ENCODE measurements around the gene GNG4. TPM values are rescaled to one million over a fixed set of nuclear protein-coding genes. Genes with fewer than 3 reads are reported as not detected.

GNG4 gene
- total and polyA plus RNA-seq, 2 experiments from 2014 or later: 0.32 to 1.2 TPM

- no peak overlapping the region for H3K4me3 ChIP-seq
- no peak overlapping the region for H2AFZ ChIP-seq
- H3K9me3 ChIP-seq (ENCODE audit: low read depth): no peaks in the 10 kb centered on the region
- H3K27ac ChIP-seq: no peak overlapping the region
- H3F3A ChIP-seq (ENCODE audit: insufficient read depth): 0 out of 2 replicates have a peak, but pooled peaks cover 2% of the 10 kb centered on the region
- H4K20me1 ChIP-seq (ENCODE audit: insufficient read depth): no peaks in the 10 kb centered on the region
- H3K4me1 ChIP-seq (ENCODE audit: insufficient read depth): peaks cover 4% of the 10 kb centered on the region; the same call in 1 of the 2 replicates
- H3K9me2 ChIP-seq (ENCODE audit: insufficient read depth): no peaks in the 10 kb centered on the region
- H3K79me2 ChIP-seq (ENCODE audit: insufficient read depth): no peaks in the 10 kb centered on the region
- WGBS, 2 experiments (ENCODE audit: low coverage in 1 of 2, low lambda C conversion rate in 2 of 2, missing lambda C conversion rate in 2 of 2): 69 to 72% methylated on average over 10 of the region's 10 CpGs
- H3K9ac ChIP-seq: no peak overlapping the region
- H3K4me2 ChIP-seq (ENCODE audit: unreplicated experiment): no peak overlapping the region
- no peak for DNase-seq
- H3K36me3 ChIP-seq (ENCODE audit: low read depth): no peaks in the 10 kb centered on the region
- peaks cover 13% of the 10 kb centered on the region for H3K27me3 ChIP-seq (replicated peaks; ENCODE audit: insufficient read depth)
- no peak for TF ChIP-seq EZH2phosphoT487 (IDR thresholded peaks at IDR 0.05; ENCODE audit: insufficient read depth, low read depth)
- TF ChIP-seq EZH2 (IDR thresholded peaks at IDR 0.05; ENCODE audit: insufficient read depth, poor library complexity, severe bottlenecking): no peak
- in situ Hi-C loops (cut with MboI): no loop called here
Measured at GRCh38 chr1:235637756-235638534, 11.6 kb downstream of the GNG4 start.

- WGBS, 2 experiments (ENCODE audit: low coverage in 1 of 2, low lambda C conversion rate in 2 of 2, missing lambda C conversion rate in 2 of 2): 67 to 72% methylated on average over 11 to 12 of the region's 12 CpGs
- H3K4me1 ChIP-seq (ENCODE audit: insufficient read depth): peaks cover 14% of the 10 kb centered on the region
- TF ChIP-seq EZH2phosphoT487 (IDR thresholded peaks at IDR 0.05; ENCODE audit: insufficient read depth, low read depth): no peak
- TF ChIP-seq EZH2 (IDR thresholded peaks at IDR 0.05; ENCODE audit: insufficient read depth, poor library complexity, severe bottlenecking): no peak
- no peaks in the 10 kb centered on the region for H3K9me3 ChIP-seq (ENCODE audit: low read depth)
- in situ Hi-C loops (cut with MboI): no loop called here
- DNase-seq: no peak
- no peaks in the 10 kb centered on the region for H3K9me2 ChIP-seq (ENCODE audit: insufficient read depth)
- no peaks in the 10 kb centered on the region for H3K36me3 ChIP-seq (ENCODE audit: low read depth)
- no peak overlapping the region for H3K4me2 ChIP-seq (ENCODE audit: unreplicated experiment)
- no peak overlapping the region for H3K9ac ChIP-seq
- H2AFZ ChIP-seq: no peak overlapping the region
- no peaks in the 10 kb centered on the region for H4K20me1 ChIP-seq (ENCODE audit: insufficient read depth)
- H3K27ac ChIP-seq: no peak overlapping the region
- H3K27me3 ChIP-seq (replicated peaks; ENCODE audit: insufficient read depth): peaks cover 13% of the 10 kb centered on the region
- H3F3A ChIP-seq (ENCODE audit: insufficient read depth): peaks cover 12% of the 10 kb centered on the region; the same call in 1 of the 2 replicates
- no peak overlapping the region for H3K4me3 ChIP-seq
- H3K79me2 ChIP-seq (ENCODE audit: insufficient read depth): no peaks in the 10 kb centered on the region
Measured at GRCh38 chr1:235635938-235636662, 13.5 kb downstream of the GNG4 start.

- H3K36me3 ChIP-seq (ENCODE audit: low read depth): no peaks in the 10 kb centered on the region
- H3K9me3 ChIP-seq (ENCODE audit: low read depth): no peaks in the 10 kb centered on the region
- no peaks in the 10 kb centered on the region for H3K79me2 ChIP-seq (ENCODE audit: insufficient read depth)
- DNase-seq: peak; percentile 80
- H3K4me3 ChIP-seq: peak overlapping the region; percentile 78
- H2AFZ ChIP-seq: peak overlapping the region; percentile 82
- no peaks in the 10 kb centered on the region for H4K20me1 ChIP-seq (ENCODE audit: insufficient read depth)
- 1 to 2% methylated on average over 14 of the region's 14 CpGs for WGBS, 2 experiments (ENCODE audit: low coverage in 1 of 2, low lambda C conversion rate in 2 of 2, missing lambda C conversion rate in 2 of 2)
- peaks cover 12% of the 10 kb centered on the region; the same call in 1 of the 2 replicates for H3F3A ChIP-seq (ENCODE audit: insufficient read depth)
- in situ Hi-C loops (cut with MboI): no loop called here
- no peaks in the 10 kb centered on the region for H3K9me2 ChIP-seq (ENCODE audit: insufficient read depth)
- peak overlapping the region; percentile 64 for H3K9ac ChIP-seq
- TF ChIP-seq EZH2phosphoT487 (IDR thresholded peaks at IDR 0.05; ENCODE audit: insufficient read depth, low read depth) (no peak), EZH2 (IDR thresholded peaks at IDR 0.05; ENCODE audit: insufficient read depth, poor library complexity, severe bottlenecking) (no peak)
- H3K27me3 ChIP-seq (replicated peaks; ENCODE audit: insufficient read depth): 0 out of 2 replicates have a peak, but pooled peaks cover 5% of the 10 kb centered on the region
- H3K27ac ChIP-seq: peak overlapping the region; percentile 49
- H3K4me2 ChIP-seq (ENCODE audit: unreplicated experiment): peak overlapping the region; percentile 96
- H3K4me1 ChIP-seq (ENCODE audit: insufficient read depth): peaks cover 14% of the 10 kb centered on the region
Measured at GRCh38 chr1:235632506-235633401, 16.8 kb downstream of the GNG4 start.

- WGBS, 2 experiments (ENCODE audit: low coverage in 1 of 2, low lambda C conversion rate in 2 of 2, missing lambda C conversion rate in 2 of 2): 89% methylated on average over 7 of the region's 7 CpGs
Measured at GRCh38 chr1:235631816-235632215, 17.8 kb downstream of the GNG4 start.

More at GRCh38 chr1:235631816-235632215, 17.8 kb downstream of the GNG4 start:
- Histone ChIP-seq H3K36me3 (ENCODE audit: low read depth) (no peaks in the 10 kb centered on the region), H2AFZ (peak overlapping the region; percentile 82; the same call in 1 of the 2 replicates), H3K79me2 (ENCODE audit: insufficient read depth) (no peaks in the 10 kb centered on the region), H3K9me2 (ENCODE audit: insufficient read depth) (no peaks in the 10 kb centered on the region), H3K27me3 (replicated peaks; ENCODE audit: insufficient read depth) (0 out of 2 replicates have a peak, but pooled peaks cover 5% of the 10 kb centered on the region), H3K9me3 (ENCODE audit: low read depth) (no peaks in the 10 kb centered on the region), H3F3A (ENCODE audit: insufficient read depth) (peaks cover 12% of the 10 kb centered on the region; the same call in 1 of the 2 replicates), H3K9ac (no peak overlapping the region), H4K20me1 (ENCODE audit: insufficient read depth) (no peaks in the 10 kb centered on the region), H3K4me3 (0 out of 2 replicates have a peak overlapping the region, but pooled peaks have one; percentile 78), H3K4me2 (ENCODE audit: unreplicated experiment) (peak overlapping the region; percentile 96), H3K27ac (peak overlapping the region; percentile 49; the same call in 1 of the 2 replicates), H3K4me1 (ENCODE audit: insufficient read depth) (peaks cover 14% of the 10 kb centered on the region)
- in situ Hi-C loops (cut with MboI): no loop called here
- DNase-seq: no peak
- TF ChIP-seq EZH2 (IDR thresholded peaks at IDR 0.05; ENCODE audit: insufficient read depth, poor library complexity, severe bottlenecking) (no peak), EZH2phosphoT487 (IDR thresholded peaks at IDR 0.05; ENCODE audit: insufficient read depth, low read depth) (no peak)

Data from GM23248 (cell line).